ENCODE results near the gene MAGEA2.
"Not testable (repeated sequence)": the region's sequence is repeated elsewhere in the genome, so short reads cannot be mapped to it uniquely, and the experiment has no call there.

- TF ChIP-seq EZH2phosphoT487 (IDR thresholded peaks at IDR 0.05; ENCODE audit: low read depth, severe bottlenecking, unreplicated experiment); CTCF (IDR thresholded peaks at IDR 0.05; ENCODE audit: poor library complexity): not testable (repeated sequence)
These were observed 12.9 kb upstream of the MAGEA2 start for GRCh38 chrX:152766562-152766961.

All from hepatocyte (in vitro differentiated cells).